Activated T-cell treated with anti-CD3 and anti-CD28 coated beads, Interleukin-2, amount 50 U/mL, for 24 hours (primary cell): ENCODE results near the gene PLEKHD1.

ENCODE experiments used
- DNase-seq: peaks from one replicate; pipeline ENCODE4 v3.0.0-alpha.2; 2020
- H3K27ac Mint-ChIP-seq: 2 replicates; pipeline ENCODE4 v1.8.0; 2020; ENCODE audit warnings: mild to moderate bottlenecking, mixed read lengths
- H3K27me3 Mint-ChIP-seq: 2 replicates; pipeline ENCODE4 v1.8.0; 2020; ENCODE audit warnings: mixed read lengths
- H3K36me3 Mint-ChIP-seq: 2 replicates; pipeline ENCODE4 v1.8.0; 2020; ENCODE audit warnings: low read depth, mixed read lengths
- H3K4me1 Mint-ChIP-seq: 2 replicates; pipeline ENCODE4 v1.8.0; 2020; ENCODE audit warnings: low read depth, mixed read lengths
- H3K4me3 Mint-ChIP-seq: 2 replicates; pipeline ENCODE4 v1.8.0; 2020; ENCODE audit warnings: mild to moderate bottlenecking, moderate library complexity, mixed read lengths
- H3K9me3 Mint-ChIP-seq: 2 replicates; pipeline ENCODE4 v1.8.0; 2020; ENCODE audit warnings: mixed read lengths

Gene PLEKHD1

GRCh38 chr14:69538766-69539165 is 54.2 kb downstream of the PLEKHD1 start:
- Mint-ChIP-seq H3K9me3 (no peaks in the 10 kb centered on the region), H3K4me3 (no peak overlapping the region), H3K36me3 (no peaks in the 10 kb centered on the region), H3K4me1 (peaks cover 5% of the 10 kb centered on the region), H3K27ac (no peak overlapping the region), H3K27me3 (peaks cover 49% of the 10 kb centered on the region)
- DNase-seq: no peak

- Mint-ChIP-seq H3K4me3 (no peak overlapping the region), H3K27me3 (peaks cover 54% of the 10 kb centered on the region), H3K4me1 (peaks cover 12% of the 10 kb centered on the region), H3K9me3 (no peaks in the 10 kb centered on the region), H3K27ac (no peak overlapping the region), H3K36me3 (no peaks in the 10 kb centered on the region)
- DNase-seq: no peak
These were observed 55.3 kb downstream of the PLEKHD1 start for GRCh38 chr14:69539631-69540410.

- H3K27ac Mint-ChIP-seq: no peak overlapping the region
These were observed 56.3 kb downstream of the PLEKHD1 start for GRCh38 chr14:69540654-69541335.

GRCh38 chr14:69542311-69542710 is 57.8 kb downstream of the PLEKHD1 start:
- no peak for DNase-seq
- H3K36me3 Mint-ChIP-seq: no peaks in the 10 kb centered on the region
- no peak overlapping the region for H3K27ac Mint-ChIP-seq
- peaks cover 48% of the 10 kb centered on the region for H3K27me3 Mint-ChIP-seq
- H3K4me3 Mint-ChIP-seq: no peak overlapping the region
- no peaks in the 10 kb centered on the region for H3K9me3 Mint-ChIP-seq
- peaks cover 12% of the 10 kb centered on the region for H3K4me1 Mint-ChIP-seq

More at GRCh38 chr14:69540654-69541335, 56.3 kb downstream of the PLEKHD1 start:
- H3K9me3 Mint-ChIP-seq: no peaks in the 10 kb centered on the region
- peaks cover 12% of the 10 kb centered on the region for H3K4me1 Mint-ChIP-seq
- peaks cover 49% of the 10 kb centered on the region for H3K27me3 Mint-ChIP-seq
- DNase-seq: no peak
- no peak overlapping the region for H3K4me3 Mint-ChIP-seq
- H3K36me3 Mint-ChIP-seq: no peaks in the 10 kb centered on the region

GRCh38 chr14:69543341-69544115 is 59.0 kb downstream of the PLEKHD1 start:
- H3K36me3 Mint-ChIP-seq: no peaks in the 10 kb centered on the region
- peak; percentile 34 for DNase-seq
- H3K27me3 Mint-ChIP-seq: peaks cover 46% of the 10 kb centered on the region
- no peak overlapping the region for H3K27ac Mint-ChIP-seq
- H3K4me3 Mint-ChIP-seq: no peak overlapping the region
- H3K9me3 Mint-ChIP-seq: no peaks in the 10 kb centered on the region
- H3K4me1 Mint-ChIP-seq: peaks cover 13% of the 10 kb centered on the region

GRCh38 chr14:69547701-69548348 is 63.3 kb downstream of the PLEKHD1 start:
- H3K27me3 Mint-ChIP-seq: peaks cover 63% of the 10 kb centered on the region
- DNase-seq: peak; percentile 40
- H3K27ac Mint-ChIP-seq: no peak overlapping the region
- no peaks in the 10 kb centered on the region for H3K36me3 Mint-ChIP-seq
- no peaks in the 10 kb centered on the region for H3K9me3 Mint-ChIP-seq
- H3K4me1 Mint-ChIP-seq: peaks cover 13% of the 10 kb centered on the region
- H3K4me3 Mint-ChIP-seq: no peak overlapping the region

GRCh38 chr14:69548566-69548965 is 64.0 kb downstream of the PLEKHD1 start:
- Mint-ChIP-seq H3K9me3 (no peaks in the 10 kb centered on the region), H3K4me3 (no peak overlapping the region), H3K27me3 (peaks cover 63% of the 10 kb centered on the region), H3K4me1 (peaks cover 10% of the 10 kb centered on the region), H3K36me3 (no peaks in the 10 kb centered on the region), H3K27ac (no peak overlapping the region)
- DNase-seq: no peak

GRCh38 chr14:69551511-69551910 is 67.0 kb downstream of the PLEKHD1 start:
- Mint-ChIP-seq H3K36me3 (no peaks in the 10 kb centered on the region), H3K27me3 (peaks cover 50% of the 10 kb centered on the region), H3K4me1 (peaks cover 1% of the 10 kb centered on the region), H3K27ac (no peak overlapping the region), H3K4me3 (no peak overlapping the region), H3K9me3 (no peaks in the 10 kb centered on the region)
- no peak for DNase-seq

- H3K4me1 Mint-ChIP-seq: no peaks in the 10 kb centered on the region
- H3K9me3 Mint-ChIP-seq: no peaks in the 10 kb centered on the region
- no peak for DNase-seq
- peaks cover 46% of the 10 kb centered on the region for H3K27me3 Mint-ChIP-seq
- H3K27ac Mint-ChIP-seq: no peak overlapping the region
- no peaks in the 10 kb centered on the region for H3K36me3 Mint-ChIP-seq
- H3K4me3 Mint-ChIP-seq: no peak overlapping the region
These were observed 68.7 kb downstream of the PLEKHD1 start for GRCh38 chr14:69553252-69553651.

GRCh38 chr14:69554500-69554899 is 70.0 kb downstream of the PLEKHD1 start:
- no peak overlapping the region for H3K4me3 Mint-ChIP-seq
- no peak for DNase-seq
- no peaks in the 10 kb centered on the region for H3K4me1 Mint-ChIP-seq
- H3K36me3 Mint-ChIP-seq: no peaks in the 10 kb centered on the region
- H3K27me3 Mint-ChIP-seq: peaks cover 44% of the 10 kb centered on the region
- no peaks in the 10 kb centered on the region for H3K9me3 Mint-ChIP-seq
- H3K27ac Mint-ChIP-seq: no peak overlapping the region

GRCh38 chr14:69558774-69559173 is 74.2 kb downstream of the PLEKHD1 start:
- Mint-ChIP-seq H3K4me3 (no peak overlapping the region), H3K27ac (no peak overlapping the region)

GRCh38 chr14:69559581-69560011 is 75.1 kb downstream of the PLEKHD1 start:
- no peak overlapping the region for H3K4me3 Mint-ChIP-seq
- no peak for DNase-seq
- no peaks in the 10 kb centered on the region for H3K9me3 Mint-ChIP-seq
- no peaks in the 10 kb centered on the region for H3K4me1 Mint-ChIP-seq
- no peak overlapping the region for H3K27ac Mint-ChIP-seq
- H3K27me3 Mint-ChIP-seq: peaks cover 58% of the 10 kb centered on the region
- no peaks in the 10 kb centered on the region for H3K36me3 Mint-ChIP-seq

More at GRCh38 chr14:69558774-69559173, 74.2 kb downstream of the PLEKHD1 start:
- DNase-seq: no peak
- Mint-ChIP-seq H3K27me3 (peaks cover 53% of the 10 kb centered on the region), H3K4me1 (no peaks in the 10 kb centered on the region), H3K36me3 (no peaks in the 10 kb centered on the region), H3K9me3 (no peaks in the 10 kb centered on the region)

- DNase-seq: no peak
- peaks cover 67% of the 10 kb centered on the region for H3K27me3 Mint-ChIP-seq
- H3K9me3 Mint-ChIP-seq: no peaks in the 10 kb centered on the region
- H3K27ac Mint-ChIP-seq: no peak overlapping the region
- no peak overlapping the region for H3K4me3 Mint-ChIP-seq
- no peaks in the 10 kb centered on the region for H3K36me3 Mint-ChIP-seq
- no peaks in the 10 kb centered on the region for H3K4me1 Mint-ChIP-seq
These were observed 76.3 kb downstream of the PLEKHD1 start for GRCh38 chr14:69560826-69561225.

GRCh38 chr14:69561893-69562292 is 77.4 kb downstream of the PLEKHD1 start:
- Mint-ChIP-seq H3K4me3 (no peak overlapping the region), H3K9me3 (no peaks in the 10 kb centered on the region), H3K27me3 (peaks cover 71% of the 10 kb centered on the region), H3K27ac (no peak overlapping the region), H3K36me3 (no peaks in the 10 kb centered on the region), H3K4me1 (no peaks in the 10 kb centered on the region)
- DNase-seq: no peak
